SK-N-MC (cell line): Measurements from ENCODE around the gene HYCC1.

Experiments
- EZH2 ChIP-seq: fragments of 200-600 bp; sonication (generic); IDR thresholded peaks from one replicate; pipeline ENCODE4 v1.6.1; 2017; ENCODE audit warnings: antibody characterized with exemption
- FOXP2 ChIP-seq: optimal IDR thresholded peaks from 2 replicates; pipeline ENCODE3; 2011; ENCODE audit warnings: mild to moderate bottlenecking, moderate library complexity; ENCODE audit not compliant: insufficient read depth; ENCODE audit errors: extremely low read length, control extremely low read depth

GRCh38 chr7:23061327-23061726, 47.4 kb upstream of the HYCC1 start:
- TF ChIP-seq FOXP2 (no peak), EZH2 (no peak)
